AG09319 (cell line): ENCODE results near the gene PRKAR1B.
"Not testable (repeated sequence)": the region's sequence is repeated elsewhere in the genome, so short reads cannot be mapped to it uniquely, and the experiment has no call there.

Experiments
- DNase-seq: peaks from one replicate; pipeline ENCODE4 v3.0.0-alpha.2; 2010; ENCODE audit warnings: low read depth; ENCODE audit errors: extremely low read depth
- TF ChIP-seq, protein P1 (sequence below): IDR thresholded peaks from 2 replicates; pipeline ENCODE4 v1.5.1; 2011; ENCODE audit warnings: low read depth, mild to moderate bottlenecking, inconsistent platforms, low read length, moderate library complexity

Gene PRKAR1B

DNA sequence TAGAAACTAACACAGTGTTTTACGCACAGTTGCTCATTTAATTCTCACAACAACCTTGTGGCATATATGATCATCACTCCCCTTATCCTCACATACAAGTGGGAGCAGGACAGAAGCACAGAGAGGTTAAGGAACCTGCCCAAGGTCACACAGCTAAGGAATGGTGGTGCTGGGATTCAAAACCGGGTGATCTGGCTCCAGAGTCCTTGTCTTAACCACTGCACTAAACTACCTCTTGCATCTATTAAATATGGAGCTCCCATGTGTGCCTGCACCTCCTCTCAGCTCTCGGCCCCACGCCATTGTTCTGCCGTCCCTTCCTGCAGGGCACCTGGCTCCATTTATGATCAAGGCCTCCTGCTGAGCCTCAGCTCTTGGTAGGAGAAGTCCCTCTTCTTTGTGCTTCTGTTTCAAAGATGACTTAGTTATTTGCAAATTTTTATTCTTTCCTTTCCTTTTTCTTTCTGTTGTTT lies 107.7 kb downstream of the PRKAR1B start:
- TF ChIP-seq, protein P1, sequence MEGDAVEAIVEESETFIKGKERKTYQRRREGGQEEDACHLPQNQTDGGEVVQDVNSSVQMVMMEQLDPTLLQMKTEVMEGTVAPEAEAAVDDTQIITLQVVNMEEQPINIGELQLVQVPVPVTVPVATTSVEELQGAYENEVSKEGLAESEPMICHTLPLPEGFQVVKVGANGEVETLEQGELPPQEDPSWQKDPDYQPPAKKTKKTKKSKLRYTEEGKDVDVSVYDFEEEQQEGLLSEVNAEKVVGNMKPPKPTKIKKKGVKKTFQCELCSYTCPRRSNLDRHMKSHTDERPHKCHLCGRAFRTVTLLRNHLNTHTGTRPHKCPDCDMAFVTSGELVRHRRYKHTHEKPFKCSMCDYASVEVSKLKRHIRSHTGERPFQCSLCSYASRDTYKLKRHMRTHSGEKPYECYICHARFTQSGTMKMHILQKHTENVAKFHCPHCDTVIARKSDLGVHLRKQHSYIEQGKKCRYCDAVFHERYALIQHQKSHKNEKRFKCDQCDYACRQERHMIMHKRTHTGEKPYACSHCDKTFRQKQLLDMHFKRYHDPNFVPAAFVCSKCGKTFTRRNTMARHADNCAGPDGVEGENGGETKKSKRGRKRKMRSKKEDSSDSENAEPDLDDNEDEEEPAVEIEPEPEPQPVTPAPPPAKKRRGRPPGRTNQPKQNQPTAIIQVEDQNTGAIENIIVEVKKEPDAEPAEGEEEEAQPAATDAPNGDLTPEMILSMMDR, result no peak
- DNase-seq, result no peak

DNA sequence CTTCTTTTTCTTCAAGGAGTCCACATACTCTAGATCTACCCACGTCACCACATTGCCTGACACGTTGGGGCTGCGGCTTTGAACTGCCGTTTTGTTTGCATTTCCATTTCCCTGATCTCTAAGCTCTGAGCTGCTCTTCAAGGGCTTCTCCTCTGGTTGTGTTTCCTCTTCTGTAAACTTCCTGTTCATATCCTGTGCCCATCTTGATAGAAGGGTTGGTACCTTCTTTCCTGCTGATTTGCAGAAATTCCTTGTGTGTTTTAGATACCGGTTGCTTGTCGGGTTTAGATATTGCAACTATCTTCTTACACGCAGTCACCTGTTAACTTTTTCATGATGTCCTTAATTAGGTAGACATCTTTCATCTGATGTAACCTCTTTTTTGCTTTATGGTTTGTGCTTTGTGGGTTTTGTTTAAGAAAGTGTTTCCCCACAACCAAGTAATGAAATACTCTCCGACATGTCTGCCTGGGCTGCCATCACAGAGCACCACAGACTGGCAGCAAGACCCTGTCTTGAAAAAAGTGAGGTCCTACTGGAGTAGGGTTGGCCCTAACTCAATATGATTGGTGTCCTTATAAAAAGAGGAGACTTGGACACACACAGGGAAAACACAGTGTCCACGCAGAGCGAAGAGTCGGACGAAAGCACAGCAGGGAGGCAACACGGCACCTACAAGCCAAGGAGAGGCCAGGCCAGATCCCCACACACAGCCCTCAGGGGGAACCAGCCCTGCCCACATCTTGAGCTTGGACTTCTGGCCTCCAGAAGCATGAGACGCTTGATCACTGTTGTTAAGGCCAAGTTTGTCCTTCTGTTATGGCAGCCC lies 108.3 kb downstream of the PRKAR1B start:
- no peak for DNase-seq
- TF ChIP-seq, protein P1, result no peak

DNA sequence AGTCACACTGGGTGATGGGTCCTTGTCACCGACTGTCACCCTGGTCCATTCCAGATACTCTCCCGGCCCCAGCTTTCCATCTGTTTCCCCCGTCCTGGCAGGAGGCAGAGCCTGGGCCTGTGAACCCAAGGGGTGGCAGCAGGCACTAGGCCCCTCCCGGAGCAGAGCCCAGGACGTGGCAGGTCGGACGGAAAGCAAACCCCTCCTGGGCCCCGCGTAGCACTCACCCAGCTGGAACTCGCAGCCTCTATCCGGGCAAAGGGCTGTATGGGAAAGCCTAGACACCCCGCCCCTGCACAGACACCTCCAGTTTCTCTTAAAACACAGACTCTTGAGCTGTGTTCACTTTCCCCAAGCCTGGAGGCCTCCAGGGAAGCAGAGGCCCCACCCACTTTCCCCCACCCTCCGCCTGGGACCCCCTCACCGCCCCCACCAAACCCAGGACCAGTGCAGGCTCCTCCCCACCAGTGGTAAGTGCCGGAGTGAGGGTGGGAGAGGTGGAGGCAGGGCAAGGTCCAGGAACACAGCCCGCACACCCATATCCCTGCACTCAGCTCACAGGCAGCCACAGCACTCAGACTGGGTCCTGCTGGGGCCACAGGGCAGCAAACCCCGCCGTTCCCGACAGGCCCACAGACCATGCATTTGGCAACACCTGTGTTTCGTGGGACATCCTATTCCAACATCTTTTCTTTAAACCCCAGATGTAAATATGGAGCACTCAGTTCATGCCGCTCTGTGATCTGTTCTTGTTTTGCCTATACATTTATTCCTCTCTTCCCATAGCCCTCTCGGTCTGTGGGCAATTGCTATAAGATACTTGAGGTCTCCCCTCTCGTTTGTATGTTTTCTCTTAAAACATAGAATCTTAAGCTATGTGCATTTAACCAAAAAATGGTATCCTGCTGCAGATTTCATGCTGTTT lies 109.2 kb downstream of the PRKAR1B start:
- DNase-seq, result no peak

DNA sequence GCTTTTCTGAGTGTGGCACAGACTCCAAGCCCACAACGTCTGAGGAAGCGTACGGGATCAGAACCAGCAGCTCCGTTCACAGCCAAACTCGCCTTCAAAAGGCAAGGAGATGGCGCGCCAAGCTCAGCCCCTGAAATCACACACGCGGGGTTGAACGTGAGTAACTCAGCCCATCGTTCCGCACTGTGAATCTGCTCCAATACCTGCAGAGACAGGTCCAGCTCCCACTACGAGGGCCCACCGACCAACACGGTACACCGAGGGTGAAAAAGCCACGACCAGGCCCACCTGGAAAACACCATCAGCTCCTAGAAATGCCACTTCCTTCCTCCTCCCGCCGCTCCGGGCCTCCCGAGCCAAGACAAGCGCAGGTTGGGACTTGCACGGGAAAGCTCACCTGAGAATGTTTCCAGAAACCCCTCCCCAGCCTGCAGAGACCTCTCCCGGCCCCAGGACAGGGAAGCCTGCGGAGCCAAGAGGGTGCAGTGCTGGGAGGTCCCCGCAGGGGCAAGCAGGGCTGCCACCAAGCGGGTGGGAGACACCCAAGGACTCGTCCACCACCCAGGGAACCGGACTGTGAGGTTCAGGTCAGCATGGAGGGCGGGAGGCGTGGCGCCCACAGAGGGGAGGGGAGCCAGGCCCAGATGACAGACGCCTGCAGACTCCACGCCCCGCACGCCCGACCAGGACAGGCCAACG lies 113.5 kb downstream of the PRKAR1B start:
- no peak for DNase-seq
- TF ChIP-seq, protein P1, result no peak

More for the DNA sequence above, 109.2 kb downstream of the PRKAR1B start:
- TF ChIP-seq, protein P1, result no peak

DNA sequence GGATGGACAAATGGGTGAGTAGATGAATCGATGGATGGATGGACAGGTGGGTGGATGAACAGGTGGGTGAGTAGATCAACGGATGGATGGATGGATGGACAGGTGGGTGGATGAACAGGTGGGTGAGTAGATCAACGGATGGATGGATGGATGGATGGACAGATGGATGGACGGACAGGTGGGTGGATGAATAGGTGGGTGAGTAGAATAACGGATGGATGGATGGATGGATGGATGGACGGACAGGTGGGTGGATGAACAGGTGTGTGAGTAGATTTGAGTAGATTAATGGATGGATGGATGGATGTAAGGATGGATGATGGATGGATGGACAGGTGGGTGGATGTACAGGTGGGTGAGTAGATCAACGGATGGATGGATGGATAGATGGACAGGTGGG lies 115.2 kb downstream of the PRKAR1B start:
- not testable (repeated sequence) for DNase-seq

DNA sequence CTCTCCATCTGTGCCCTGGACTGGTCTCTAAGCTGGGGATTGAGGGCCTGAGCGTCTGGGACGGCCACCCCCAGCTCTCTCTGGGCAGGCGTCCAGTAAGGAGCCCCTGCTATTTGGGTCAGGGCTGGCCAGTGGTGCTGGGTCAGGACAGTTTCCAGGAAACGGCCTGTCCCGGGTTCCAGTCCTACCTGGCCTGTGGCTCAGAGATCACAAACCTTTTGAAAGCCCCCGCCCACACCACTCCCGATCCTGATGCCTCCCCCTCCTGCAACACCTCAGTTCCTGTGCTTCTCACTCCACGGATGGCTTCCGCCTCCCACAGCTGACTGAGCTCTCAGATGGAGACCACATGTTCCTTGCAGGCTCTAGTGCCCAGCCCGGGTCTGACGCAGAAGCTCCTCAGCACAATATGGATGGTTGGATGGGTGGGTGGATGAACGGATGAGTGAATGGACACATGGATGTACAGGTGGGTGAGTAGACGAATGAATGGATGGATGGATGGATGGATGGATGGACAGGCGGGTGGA lies 115.7 kb downstream of the PRKAR1B start:
- no peak for DNase-seq
- TF ChIP-seq, protein P1, result no peak

DNA sequence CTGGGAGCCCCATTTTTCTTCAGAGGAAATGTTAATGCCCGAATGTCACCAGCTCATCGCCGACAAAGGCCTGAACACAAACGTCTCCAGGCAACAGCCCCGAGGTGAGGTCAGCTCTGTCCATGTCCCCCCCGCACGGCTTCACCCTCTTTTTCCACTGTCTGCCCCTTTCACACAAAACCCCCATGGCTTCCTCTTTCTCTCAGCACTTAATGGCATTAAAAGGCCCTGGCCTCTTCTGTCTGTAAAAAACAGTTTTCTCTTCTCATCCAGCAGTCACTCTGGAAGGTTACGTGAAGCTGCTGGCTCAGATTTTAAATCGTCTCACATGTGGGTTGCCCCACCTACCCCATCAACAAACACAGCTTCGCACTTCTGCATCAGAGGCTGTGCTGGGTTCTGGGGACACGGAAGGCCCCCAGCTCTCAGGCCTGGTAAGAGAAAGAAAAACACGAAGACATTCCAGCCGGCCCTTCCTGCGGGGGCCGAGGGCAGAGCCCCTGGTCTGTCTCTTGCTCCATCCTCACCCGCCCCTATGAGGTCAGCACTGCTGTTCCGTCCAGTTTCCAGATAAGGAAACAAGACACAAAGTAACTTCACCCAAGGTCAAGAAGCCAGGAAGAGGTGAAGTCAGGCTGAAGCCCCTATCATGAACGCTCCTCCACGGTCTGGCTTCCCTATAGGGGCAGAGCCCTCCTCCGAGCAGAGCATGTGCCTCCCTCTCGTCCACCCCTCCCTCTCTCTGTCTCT lies 116.4 kb downstream of the PRKAR1B start:
- TF ChIP-seq, protein P1, result no peak
- DNase-seq, result no peak
